H1 (cell line): ENCODE results near the gene CLN5. TPM values are rescaled to one million over a fixed set of nuclear protein-coding genes. Genes with fewer than 3 reads are reported as not detected.

ENCODE experiments used
- CEBPB ChIP-seq: IDR thresholded peaks from 2 replicates; pipeline ENCODE4 v1.6.1; 2012; ENCODE audit warnings: low read depth, low read length
- CHD2 ChIP-seq: IDR thresholded peaks from 2 replicates; pipeline ENCODE4 v1.6.1; 2012; ENCODE audit warnings: low read length, improper control_type of control experiment
- GABPA ChIP-seq: IDR thresholded peaks from 2 replicates; pipeline ENCODE4 v1.6.1; 2011; ENCODE audit warnings: mild to moderate bottlenecking, low read length, moderate library complexity, borderline replicate concordance; ENCODE audit not compliant: insufficient read depth
- HDAC2 ChIP-seq, 2 experiments: fragments of 300-600 bp in 1 of 2; sonication (generic) in 1 of 2; IDR thresholded peaks; 2 replicates each; pipeline ENCODE4 v1.6.1; 2011 to 2012; ENCODE audit warnings: low read depth in 2 of 2, low read length in 2 of 2, mild to moderate bottlenecking in 2 of 2, moderate library complexity in 2 of 2, borderline replicate concordance in 1 of 2, inconsistent platforms in 1 of 2
- MAFK ChIP-seq: IDR thresholded peaks from 2 replicates; pipeline ENCODE4 v1.6.1; 2012; ENCODE audit warnings: low read depth, mild to moderate bottlenecking, improper control_type of control experiment, low read length
- NRF1 ChIP-seq: IDR thresholded peaks from 2 replicates; pipeline ENCODE4 v1.6.1; 2011; ENCODE audit warnings: mild to moderate bottlenecking, low read depth, low read length, improper control_type of control experiment
- POU5F1 ChIP-seq: IDR thresholded peaks from 2 replicates; pipeline ENCODE4 v1.6.1; 2011; ENCODE audit warnings: low read depth, mild to moderate bottlenecking, low read length, moderate library complexity
- RXRA ChIP-seq: IDR thresholded peaks from 2 replicates; pipeline ENCODE4 v1.6.1; 2011; ENCODE audit warnings: low read depth, mild to moderate bottlenecking, low read length, moderate library complexity; ENCODE audit not compliant: insufficient read depth
- TCF12 ChIP-seq: IDR thresholded peaks from 2 replicates; pipeline ENCODE4 v1.6.1; 2011; ENCODE audit warnings: low read depth, mild to moderate bottlenecking, low read length
- polyA plus RNA-seq, 7 experiments: library from polyadenylated mRNA; depleted of rRNA in 3 of 7; stranded (reverse) in 5 of 7; unstranded in 2 of 7; fragments of >200 nt in 5 of 7; fragments of 200-250 nt in 2 of 7; gene quantifications; 1 replicate in 5 of 7; 2 replicates in 1 of 7; 4 replicates in 1 of 7; pipeline versions ENCODE4 v1.2.1 to v1.2.3, GENCODE V29; 2011 to 2013; ENCODE audit warnings: missing spikeins in 2 of 7, mixed read lengths in 2 of 7
- total RNA-seq: library from RNA; stranded (reverse); fragmentation: NEBNext Ultra II Directional; extraction: Animal tissue kit (Norgen Biotek cat#: 25700); gene quantifications from 2 replicates; pipeline ENCODE4 v1.2.1, GENCODE V29; 2021
- TF ChIP-seq, protein P1 (sequence below): fragments of 300-600 bp; sonication (generic); IDR thresholded peaks from 2 replicates; pipeline ENCODE4 v1.7.1; 2012; ENCODE audit warnings: low read length, moderate library complexity, mild to moderate bottlenecking, inconsistent platforms; ENCODE audit not compliant: insufficient replicate concordance
- TF ChIP-seq, protein P2 (sequence below): IDR thresholded peaks from 2 replicates; pipeline ENCODE4 v1.6.1; 2011; ENCODE audit warnings: low read depth, mild to moderate bottlenecking, low read length; ENCODE audit not compliant: insufficient read depth

The CLN5 gene
- total and polyA plus RNA-seq, 2 of the 8 experiments (the other 6 are each of a cell fraction or from before 2014, with no cell fraction given) = 5.3 to 10.1 TPM

DNA sequence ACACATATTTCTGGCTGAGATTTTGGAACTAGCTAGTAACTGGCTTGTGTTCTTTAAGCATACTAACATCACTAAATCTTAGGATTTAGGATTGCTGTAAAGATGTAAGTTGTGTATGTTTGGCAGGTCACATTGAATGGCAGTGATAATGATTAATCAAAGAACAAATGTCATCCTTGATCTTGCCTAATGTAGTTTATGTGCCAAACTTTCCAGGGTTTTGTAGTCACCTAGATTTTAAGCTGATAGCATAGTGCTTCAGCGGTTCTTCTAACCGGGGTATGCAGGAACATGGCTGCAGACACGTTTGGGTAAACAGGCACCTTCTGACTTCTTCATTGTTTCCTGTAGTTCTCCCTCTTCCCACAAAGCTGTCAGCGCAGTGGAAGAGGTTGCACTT lies 9.7 kb downstream of the CLN5 start (continued):
- TF ChIP-seq, protein P1, sequence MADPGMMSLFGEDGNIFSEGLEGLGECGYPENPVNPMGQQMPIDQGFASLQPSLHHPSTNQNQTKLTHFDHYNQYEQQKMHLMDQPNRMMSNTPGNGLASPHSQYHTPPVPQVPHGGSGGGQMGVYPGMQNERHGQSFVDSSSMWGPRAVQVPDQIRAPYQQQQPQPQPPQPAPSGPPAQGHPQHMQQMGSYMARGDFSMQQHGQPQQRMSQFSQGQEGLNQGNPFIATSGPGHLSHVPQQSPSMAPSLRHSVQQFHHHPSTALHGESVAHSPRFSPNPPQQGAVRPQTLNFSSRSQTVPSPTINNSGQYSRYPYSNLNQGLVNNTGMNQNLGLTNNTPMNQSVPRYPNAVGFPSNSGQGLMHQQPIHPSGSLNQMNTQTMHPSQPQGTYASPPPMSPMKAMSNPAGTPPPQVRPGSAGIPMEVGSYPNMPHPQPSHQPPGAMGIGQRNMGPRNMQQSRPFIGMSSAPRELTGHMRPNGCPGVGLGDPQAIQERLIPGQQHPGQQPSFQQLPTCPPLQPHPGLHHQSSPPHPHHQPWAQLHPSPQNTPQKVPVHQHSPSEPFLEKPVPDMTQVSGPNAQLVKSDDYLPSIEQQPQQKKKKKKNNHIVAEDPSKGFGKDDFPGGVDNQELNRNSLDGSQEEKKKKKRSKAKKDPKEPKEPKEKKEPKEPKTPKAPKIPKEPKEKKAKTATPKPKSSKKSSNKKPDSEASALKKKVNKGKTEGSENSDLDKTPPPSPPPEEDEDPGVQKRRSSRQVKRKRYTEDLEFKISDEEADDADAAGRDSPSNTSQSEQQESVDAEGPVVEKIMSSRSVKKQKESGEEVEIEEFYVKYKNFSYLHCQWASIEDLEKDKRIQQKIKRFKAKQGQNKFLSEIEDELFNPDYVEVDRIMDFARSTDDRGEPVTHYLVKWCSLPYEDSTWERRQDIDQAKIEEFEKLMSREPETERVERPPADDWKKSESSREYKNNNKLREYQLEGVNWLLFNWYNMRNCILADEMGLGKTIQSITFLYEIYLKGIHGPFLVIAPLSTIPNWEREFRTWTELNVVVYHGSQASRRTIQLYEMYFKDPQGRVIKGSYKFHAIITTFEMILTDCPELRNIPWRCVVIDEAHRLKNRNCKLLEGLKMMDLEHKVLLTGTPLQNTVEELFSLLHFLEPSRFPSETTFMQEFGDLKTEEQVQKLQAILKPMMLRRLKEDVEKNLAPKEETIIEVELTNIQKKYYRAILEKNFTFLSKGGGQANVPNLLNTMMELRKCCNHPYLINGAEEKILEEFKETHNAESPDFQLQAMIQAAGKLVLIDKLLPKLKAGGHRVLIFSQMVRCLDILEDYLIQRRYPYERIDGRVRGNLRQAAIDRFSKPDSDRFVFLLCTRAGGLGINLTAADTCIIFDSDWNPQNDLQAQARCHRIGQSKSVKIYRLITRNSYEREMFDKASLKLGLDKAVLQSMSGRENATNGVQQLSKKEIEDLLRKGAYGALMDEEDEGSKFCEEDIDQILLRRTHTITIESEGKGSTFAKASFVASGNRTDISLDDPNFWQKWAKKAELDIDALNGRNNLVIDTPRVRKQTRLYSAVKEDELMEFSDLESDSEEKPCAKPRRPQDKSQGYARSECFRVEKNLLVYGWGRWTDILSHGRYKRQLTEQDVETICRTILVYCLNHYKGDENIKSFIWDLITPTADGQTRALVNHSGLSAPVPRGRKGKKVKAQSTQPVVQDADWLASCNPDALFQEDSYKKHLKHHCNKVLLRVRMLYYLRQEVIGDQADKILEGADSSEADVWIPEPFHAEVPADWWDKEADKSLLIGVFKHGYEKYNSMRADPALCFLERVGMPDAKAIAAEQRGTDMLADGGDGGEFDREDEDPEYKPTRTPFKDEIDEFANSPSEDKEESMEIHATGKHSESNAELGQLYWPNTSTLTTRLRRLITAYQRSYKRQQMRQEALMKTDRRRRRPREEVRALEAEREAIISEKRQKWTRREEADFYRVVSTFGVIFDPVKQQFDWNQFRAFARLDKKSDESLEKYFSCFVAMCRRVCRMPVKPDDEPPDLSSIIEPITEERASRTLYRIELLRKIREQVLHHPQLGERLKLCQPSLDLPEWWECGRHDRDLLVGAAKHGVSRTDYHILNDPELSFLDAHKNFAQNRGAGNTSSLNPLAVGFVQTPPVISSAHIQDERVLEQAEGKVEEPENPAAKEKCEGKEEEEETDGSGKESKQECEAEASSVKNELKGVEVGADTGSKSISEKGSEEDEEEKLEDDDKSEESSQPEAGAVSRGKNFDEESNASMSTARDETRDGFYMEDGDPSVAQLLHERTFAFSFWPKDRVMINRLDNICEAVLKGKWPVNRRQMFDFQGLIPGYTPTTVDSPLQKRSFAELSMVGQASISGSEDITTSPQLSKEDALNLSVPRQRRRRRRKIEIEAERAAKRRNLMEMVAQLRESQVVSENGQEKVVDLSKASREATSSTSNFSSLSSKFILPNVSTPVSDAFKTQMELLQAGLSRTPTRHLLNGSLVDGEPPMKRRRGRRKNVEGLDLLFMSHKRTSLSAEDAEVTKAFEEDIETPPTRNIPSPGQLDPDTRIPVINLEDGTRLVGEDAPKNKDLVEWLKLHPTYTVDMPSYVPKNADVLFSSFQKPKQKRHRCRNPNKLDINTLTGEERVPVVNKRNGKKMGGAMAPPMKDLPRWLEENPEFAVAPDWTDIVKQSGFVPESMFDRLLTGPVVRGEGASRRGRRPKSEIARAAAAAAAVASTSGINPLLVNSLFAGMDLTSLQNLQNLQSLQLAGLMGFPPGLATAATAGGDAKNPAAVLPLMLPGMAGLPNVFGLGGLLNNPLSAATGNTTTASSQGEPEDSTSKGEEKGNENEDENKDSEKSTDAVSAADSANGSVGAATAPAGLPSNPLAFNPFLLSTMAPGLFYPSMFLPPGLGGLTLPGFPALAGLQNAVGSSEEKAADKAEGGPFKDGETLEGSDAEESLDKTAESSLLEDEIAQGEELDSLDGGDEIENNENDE = no peak
- TF ChIP-seq CHD2 (no peak), MAFK (no peak), HDAC2 (IDR thresholded peaks at IDR 0.05; ENCODE audit: borderline replicate concordance in 1 of 2, low read depth in 2 of 2, low read length in 2 of 2) (no peak), POU5F1 (no peak), TCF12 (no peak), NRF1 (no peak), RXRA (no peak), CEBPB (no peak), GABPA (no peak)
- TF ChIP-seq, protein P2, sequence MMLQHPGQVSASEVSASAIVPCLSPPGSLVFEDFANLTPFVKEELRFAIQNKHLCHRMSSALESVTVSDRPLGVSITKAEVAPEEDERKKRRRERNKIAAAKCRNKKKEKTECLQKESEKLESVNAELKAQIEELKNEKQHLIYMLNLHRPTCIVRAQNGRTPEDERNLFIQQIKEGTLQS = no peak
